ENCODE results near the gene ELL. TPM values are rescaled to one million over a fixed set of nuclear protein-coding genes. Genes with fewer than 3 reads are reported as not detected.
A peak's percentile ranks its signal among the peaks of the same experiment; 100 is the strongest.

ELL gene
- total RNA-seq, 1 donor: 10.9 TPM

GRCh38 chr19:18417250-18418028, 104.4 kb downstream of the ELL start:
- peak overlapping the region; percentile 50 for H3K4me3 ChIP-seq (ENCODE audit: low read depth, low read length)
- no peak for TF ChIP-seq CTCF (IDR thresholded peaks at IDR 0.05; ENCODE audit: insufficient read depth, low read length)
- peak; percentile 72 for DNase-seq (ENCODE audit: low read depth)

GRCh38 chr19:18416778-18417249, 105.1 kb downstream of the ELL start:
- TF ChIP-seq CTCF (IDR thresholded peaks at IDR 0.05; ENCODE audit: insufficient read depth, low read length): no peak
- H3K4me3 ChIP-seq (ENCODE audit: low read depth, low read length): peak overlapping the region; percentile 50
- DNase-seq (ENCODE audit: low read depth): peak; percentile 83

- DNase-seq (ENCODE audit: low read depth): peak; percentile 87
- TF ChIP-seq CTCF (IDR thresholded peaks at IDR 0.05; ENCODE audit: insufficient read depth, low read length): no peak
- peak overlapping the region; percentile 58 for H3K4me3 ChIP-seq (ENCODE audit: low read depth, low read length)
These were observed 106.5 kb downstream of the ELL start for GRCh38 chr19:18415178-18415867.

- DNase-seq (ENCODE audit: low read depth): no peak
- peak overlapping the region; percentile 58 for H3K4me3 ChIP-seq (ENCODE audit: low read depth, low read length)
- no peak for TF ChIP-seq CTCF (IDR thresholded peaks at IDR 0.05; ENCODE audit: insufficient read depth, low read length)
These were observed 107.2 kb downstream of the ELL start for GRCh38 chr19:18414504-18415177.

GRCh38 chr19:18412610-18413239, 109.1 kb downstream of the ELL start:
- no peak for DNase-seq (ENCODE audit: low read depth)
- no peak overlapping the region for H3K4me3 ChIP-seq (ENCODE audit: low read depth, low read length)
- TF ChIP-seq CTCF (IDR thresholded peaks at IDR 0.05; ENCODE audit: insufficient read depth, low read length): no peak

GRCh38 chr19:18408053-18408476, 113.8 kb downstream of the ELL start:
- no peak overlapping the region for H3K4me3 ChIP-seq (ENCODE audit: low read depth, low read length)
- DNase-seq (ENCODE audit: low read depth): no peak
- peak; percentile 47 for TF ChIP-seq CTCF (IDR thresholded peaks at IDR 0.05; ENCODE audit: insufficient read depth, low read length)
